Endodermal cell (in vitro differentiated cells): ENCODE measurements around the gene HES3. TPM values are rescaled to one million over a fixed set of nuclear protein-coding genes. Genes with fewer than 3 reads are reported as not detected.

Experiments
- DNase-seq: peaks from one replicate; pipeline ENCODE4 v3.0.0-alpha.2; 2017
- H3K27ac ChIP-seq: 2 replicates; pipeline ENCODE4 v1.5.1; 2013; ENCODE audit warnings: mild to moderate bottlenecking, low read depth, low read length, moderate library complexity
- H3K27me3 ChIP-seq: 2 replicates; pipeline ENCODE4 v1.6.1; 2013; ENCODE audit warnings: mild to moderate bottlenecking, low read length, moderate library complexity; ENCODE audit not compliant: insufficient read depth, control insufficient read depth, poor library complexity, severe bottlenecking
- H3K36me3 ChIP-seq: 2 replicates; pipeline ENCODE4 v1.7.0; 2013; ENCODE audit warnings: mild to moderate bottlenecking, low read length, moderate library complexity; ENCODE audit not compliant: control insufficient read depth, insufficient read depth
- H3K4me1 ChIP-seq: one replicate; pipeline ENCODE4 v1.7.0; 2013; ENCODE audit warnings: low read length; ENCODE audit not compliant: control insufficient read depth, insufficient read depth
- H3K4me3 ChIP-seq: 2 replicates; pipeline ENCODE4 v1.5.1; 2013; ENCODE audit warnings: mild to moderate bottlenecking, low read length, moderate library complexity
- H3K9ac ChIP-seq: 2 replicates; pipeline ENCODE4 v1.6.1; 2013; ENCODE audit warnings: mild to moderate bottlenecking, low read length, moderate library complexity; ENCODE audit not compliant: poor library complexity, severe bottlenecking; ENCODE audit errors: extremely low read depth
- H3K9me3 ChIP-seq: 2 replicates; pipeline ENCODE4 v1.6.1; 2013; ENCODE audit warnings: mild to moderate bottlenecking, low read length, moderate library complexity; ENCODE audit not compliant: control insufficient read depth
- H3K27ac Mint-ChIP-seq: 2 replicates; pipeline ENCODE4 v1.8.0; 2020; ENCODE audit warnings: mixed read lengths
- H3K27me3 Mint-ChIP-seq: 2 replicates; pipeline ENCODE4 v1.8.0; 2021; ENCODE audit warnings: mild to moderate bottlenecking, mixed read lengths; ENCODE audit not compliant: insufficient read depth
- H3K36me3 Mint-ChIP-seq: 2 replicates; pipeline ENCODE4 v1.8.0; 2020; ENCODE audit warnings: low read depth, mixed read lengths
- H3K4me1 Mint-ChIP-seq: 2 replicates; pipeline ENCODE4 v1.8.0; 2020; ENCODE audit warnings: mixed read lengths
- H3K4me3 Mint-ChIP-seq: 2 replicates; pipeline ENCODE4 v1.8.0; 2020; ENCODE audit warnings: mild to moderate bottlenecking, moderate library complexity, mixed read lengths
- H3K9me3 Mint-ChIP-seq: 2 replicates; pipeline ENCODE4 v1.8.0; 2020; ENCODE audit warnings: mild to moderate bottlenecking, mixed read lengths
- CTCF ChIP-seq: fragments of 200-600 bp; sonication (generic); conservative IDR thresholded peaks from 2 replicates; pipeline ENCODE4 v1.5.0; 2021; ENCODE audit warnings: antibody characterized with exemption, mild to moderate bottlenecking
- WGBS, 2 experiments: methylation state at CpG; one replicate each; pipeline versions ENCODE4 v1.1.5 to v1.1.7; 2013; ENCODE audit warnings: missing lambda C conversion rate in 2 of 2, mixed read lengths in 1 of 2; ENCODE audit not compliant: insufficient coverage in 1 of 2, insufficient read length in 1 of 2; 5-methylcytosine and 5-hydroxymethylcytosine counted together
- total RNA-seq, 2 donors: library from RNA; stranded (reverse); fragmentation: NEBNext Ultra II Directional in 1 of 2; extraction: Animal tissue kit (Norgen Biotek cat#: 25700) in 1 of 2; gene quantifications; 2 replicates in 1 of 2; 3 replicates in 1 of 2; pipeline ENCODE4 v1.2.1, GENCODE V29; 2021

Gene HES3
- total RNA-seq, 2 donors from 2014 or later: 2.7 TPM; not detected in 1

- Mint-ChIP-seq H3K36me3 (no peaks in the 10 kb centered on the region), H3K4me1 (peaks cover 4% of the 10 kb centered on the region), H3K9me3 (no peaks in the 10 kb centered on the region), H3K4me3 (peak overlapping the region; percentile 16), H3K27ac (no peak overlapping the region), H3K27me3 (peaks cover 72% of the 10 kb centered on the region)
- Histone ChIP-seq H3K4me3 (no peak overlapping the region), H3K27ac (no peak overlapping the region), H3K27me3 (peaks cover 72% of the 10 kb centered on the region), H3K9ac (no peak overlapping the region), H3K4me1 (no peaks in the 10 kb centered on the region), H3K36me3 (no peaks in the 10 kb centered on the region), H3K9me3 (no peaks in the 10 kb centered on the region)
- TF ChIP-seq CTCF: no peak
- DNase-seq: peak; percentile 63
- 28 to 29% methylated on average over 15 to 71 of the region's 71 CpGs for WGBS, 2 experiments
Observed at GRCh38 chr1:6249739-6250689, 6.0 kb downstream of the HES3 start.

- peaks cover 66% of the 10 kb centered on the region for H3K27me3 Mint-ChIP-seq
- no peaks in the 10 kb centered on the region for H3K36me3 Mint-ChIP-seq
- H3K27ac Mint-ChIP-seq: no peak overlapping the region
- no peaks in the 10 kb centered on the region for H3K9me3 Mint-ChIP-seq
- 90 to 93% methylated on average over 14 to 19 of the region's 19 CpGs for WGBS, 2 experiments
- peaks cover 4% of the 10 kb centered on the region for H3K4me1 Mint-ChIP-seq
- H3K9me3 ChIP-seq: no peaks in the 10 kb centered on the region
- H3K4me3 Mint-ChIP-seq: no peak overlapping the region
- TF ChIP-seq CTCF: no peak
- peak; percentile 38 for DNase-seq
- no peak overlapping the region for H3K27ac ChIP-seq
- no peaks in the 10 kb centered on the region for H3K4me1 ChIP-seq
- no peak overlapping the region for H3K9ac ChIP-seq
- H3K27me3 ChIP-seq: peaks cover 60% of the 10 kb centered on the region
- H3K36me3 ChIP-seq: no peaks in the 10 kb centered on the region
- H3K4me3 ChIP-seq: no peak overlapping the region
Observed at GRCh38 chr1:6251233-6251632, 7.3 kb downstream of the HES3 start.

- no peak overlapping the region for H3K9ac ChIP-seq
- Mint-ChIP-seq H3K36me3 (no peaks in the 10 kb centered on the region), H3K4me1 (peaks cover 2% of the 10 kb centered on the region), H3K9me3 (no peaks in the 10 kb centered on the region), H3K27me3 (peaks cover 62% of the 10 kb centered on the region), H3K27ac (no peak overlapping the region), H3K4me3 (no peak overlapping the region)
- no peak for TF ChIP-seq CTCF
- no peak overlapping the region for H3K4me3 ChIP-seq
- H3K27ac ChIP-seq: no peak overlapping the region
- no peaks in the 10 kb centered on the region for H3K4me1 ChIP-seq
- WGBS, 2 experiments: 85 to 88% methylated on average over 8 to 15 of the region's 15 CpGs
- no peaks in the 10 kb centered on the region for H3K36me3 ChIP-seq
- H3K27me3 ChIP-seq: peaks cover 55% of the 10 kb centered on the region
- no peaks in the 10 kb centered on the region for H3K9me3 ChIP-seq
- no peak for DNase-seq
Observed at GRCh38 chr1:6251681-6252373, 7.8 kb downstream of the HES3 start.
